AG09309 (cell line): Measurements from ENCODE around the gene ZMYM4.

Experiments
- DNase-seq: peaks from one replicate; pipeline ENCODE4 v3.0.0-alpha.2; 2010; ENCODE audit warnings: low read depth
- H3K4me3 ChIP-seq: 2 replicates; pipeline ENCODE4 v1.5.1; 2011; ENCODE audit warnings: mild to moderate bottlenecking, low read depth, low read length, moderate library complexity; ENCODE audit not compliant: control insufficient read depth
- CTCF ChIP-seq: IDR thresholded peaks from 2 replicates; pipeline ENCODE4 v1.5.1; 2011; ENCODE audit warnings: mild to moderate bottlenecking, low read depth, low read length, inconsistent platforms; ENCODE audit not compliant: insufficient read depth, control insufficient read depth; ENCODE audit errors: missing control alignments

The ZMYM4 gene

DNA sequence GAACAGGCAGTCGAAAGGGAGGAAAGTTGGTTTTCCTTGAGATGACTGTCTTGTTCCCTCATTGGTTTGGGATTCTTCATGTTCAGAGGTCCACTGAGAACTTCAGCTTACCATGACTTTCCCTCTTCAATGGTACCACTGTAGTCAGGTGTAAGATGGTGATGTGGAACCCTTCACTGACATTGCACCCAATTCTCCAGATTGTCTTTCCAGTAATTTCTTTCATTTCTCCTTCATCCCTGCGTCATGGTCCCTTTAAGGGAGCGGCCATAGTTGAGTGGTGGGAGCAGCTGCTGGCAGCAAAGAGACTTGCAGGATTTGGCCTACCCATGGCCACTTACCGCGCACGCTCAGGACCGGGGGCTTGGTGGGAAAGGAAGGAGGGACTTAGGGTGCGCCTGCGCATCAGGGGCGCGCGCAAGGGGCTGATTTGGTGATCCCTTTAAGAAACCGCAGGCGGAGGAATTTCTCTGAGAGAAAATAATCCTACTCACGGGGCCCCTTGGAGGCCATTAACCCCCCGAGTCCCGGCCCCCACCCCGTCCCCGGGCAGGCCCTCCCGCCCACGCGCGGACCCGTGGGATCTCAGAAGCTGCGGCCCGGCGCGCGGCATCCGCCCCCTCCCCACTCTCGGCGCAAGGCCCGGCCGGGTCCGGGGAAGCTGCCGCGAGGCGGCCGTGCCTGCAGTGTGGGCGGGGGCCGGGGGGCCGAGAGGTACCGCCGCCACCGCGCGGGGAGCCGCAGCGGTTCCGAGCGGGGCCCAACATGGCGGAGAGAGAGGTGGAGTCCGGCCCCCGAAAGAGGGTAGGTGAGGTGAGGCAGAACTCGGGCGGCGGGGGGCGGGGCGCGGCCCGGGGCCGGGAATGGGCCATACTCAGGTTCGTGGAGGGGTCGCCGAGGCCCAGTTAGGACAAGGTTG, at the start of gene ZMYM4:
Gene ZMYM4, plus strand, starts transcription at position 428 of the 919 bp plus-strand sequence. Its CDS starts 338 bp downstream, at position 766.
- no peak for TF ChIP-seq CTCF
- DNase-seq, result peak; percentile 97

DNA sequence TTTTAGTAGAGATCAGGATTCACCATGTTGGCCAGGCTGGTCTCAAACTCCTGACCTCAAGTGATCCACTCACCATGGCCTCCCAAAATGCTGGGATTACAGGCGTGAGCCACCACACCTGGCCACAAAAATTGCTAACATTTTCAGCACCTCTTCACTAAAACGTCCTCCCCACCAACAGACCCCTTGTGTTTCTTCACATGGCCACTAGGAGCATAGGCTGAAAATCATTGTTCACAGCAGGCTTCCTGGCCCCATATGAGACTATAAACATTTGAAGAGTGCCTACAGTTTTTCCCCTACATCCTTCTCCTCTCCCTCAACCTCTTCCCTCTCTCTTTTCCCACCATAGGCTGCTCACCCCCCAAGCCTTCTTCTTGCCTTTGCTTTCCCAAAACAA, 47.5 kb upstream of the ZMYM4 start:
- H3K4me3 ChIP-seq, result no peak overlapping the region
- no peak for DNase-seq
- peak; percentile 18 for TF ChIP-seq CTCF

More for the DNA sequence above, at the start of gene ZMYM4:
- peak within 1 kb of the TSS; percentile 89 for H3K4me3 ChIP-seq

DNA sequence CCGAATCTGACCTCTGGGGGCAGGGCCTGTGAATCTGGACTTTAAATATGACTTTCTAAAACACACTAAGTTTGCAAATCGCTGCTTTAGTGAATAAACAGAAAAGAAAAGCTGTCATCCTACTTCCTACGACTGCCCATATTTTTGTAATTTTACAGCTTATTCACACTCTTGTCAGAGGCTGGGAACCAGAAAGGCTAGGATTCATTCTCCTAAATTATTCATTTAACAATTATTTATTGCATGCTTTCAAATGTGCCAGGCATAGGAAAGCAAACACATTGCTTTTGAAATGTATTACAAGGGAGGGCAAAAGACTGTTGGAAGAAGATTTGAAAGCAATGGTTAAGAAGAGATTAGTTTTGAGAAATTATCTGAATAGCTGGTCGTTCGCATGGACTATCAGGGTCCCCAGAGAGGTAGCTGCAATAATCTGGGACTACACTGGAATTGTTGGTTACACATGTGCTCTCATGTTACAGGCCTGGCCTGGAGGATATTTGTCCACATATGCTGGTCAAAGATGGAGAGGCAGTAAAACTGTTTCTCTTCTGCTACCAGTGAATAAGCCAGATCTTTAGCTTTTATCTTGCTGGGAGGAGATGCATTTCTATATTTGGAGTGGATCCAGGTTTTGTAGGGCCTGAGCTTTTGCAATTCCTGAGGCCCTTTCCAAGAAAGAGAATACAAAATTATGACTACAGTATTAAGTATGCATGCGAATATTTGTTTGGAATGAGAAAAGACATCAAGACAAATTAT, 46.0 kb upstream of the ZMYM4 start:
- no peak for TF ChIP-seq CTCF
- H3K4me3 ChIP-seq, result no peak overlapping the region
- DNase-seq, result peak; percentile 82

GRCh38 chr1:35223084-35223630, 45.4 kb upstream of the ZMYM4 start:
- TF ChIP-seq CTCF, result no peak
- DNase-seq, result no peak
- no peak overlapping the region for H3K4me3 ChIP-seq

- TF ChIP-seq CTCF, result no peak
- no peak for DNase-seq
- no peak overlapping the region for H3K4me3 ChIP-seq
Observed at GRCh38 chr1:35226546-35226945, 42.0 kb upstream of the ZMYM4 start.

GRCh38 chr1:35229587-35230360, 38.7 kb upstream of the ZMYM4 start:
- DNase-seq, result no peak
- H3K4me3 ChIP-seq, result no peak overlapping the region
- TF ChIP-seq CTCF, result no peak
